NOMO-1 treated with dmso at 0.1 percent for 144 hours (cell line): ENCODE data around the gene PUS7.
A peak's percentile ranks its signal among the peaks of the same experiment; 100 is the strongest.
"Not testable (repeated sequence)": the region's sequence is repeated elsewhere in the genome, so short reads cannot be mapped to it uniquely, and the experiment has no call there.

Experiments used
- DNase-seq: peaks from one replicate; lab custom pipeline; 2025; ENCODE audit not compliant: unreplicated experiment; lab: John Stamatoyannopoulos, UW

PUS7 gene, protein sequence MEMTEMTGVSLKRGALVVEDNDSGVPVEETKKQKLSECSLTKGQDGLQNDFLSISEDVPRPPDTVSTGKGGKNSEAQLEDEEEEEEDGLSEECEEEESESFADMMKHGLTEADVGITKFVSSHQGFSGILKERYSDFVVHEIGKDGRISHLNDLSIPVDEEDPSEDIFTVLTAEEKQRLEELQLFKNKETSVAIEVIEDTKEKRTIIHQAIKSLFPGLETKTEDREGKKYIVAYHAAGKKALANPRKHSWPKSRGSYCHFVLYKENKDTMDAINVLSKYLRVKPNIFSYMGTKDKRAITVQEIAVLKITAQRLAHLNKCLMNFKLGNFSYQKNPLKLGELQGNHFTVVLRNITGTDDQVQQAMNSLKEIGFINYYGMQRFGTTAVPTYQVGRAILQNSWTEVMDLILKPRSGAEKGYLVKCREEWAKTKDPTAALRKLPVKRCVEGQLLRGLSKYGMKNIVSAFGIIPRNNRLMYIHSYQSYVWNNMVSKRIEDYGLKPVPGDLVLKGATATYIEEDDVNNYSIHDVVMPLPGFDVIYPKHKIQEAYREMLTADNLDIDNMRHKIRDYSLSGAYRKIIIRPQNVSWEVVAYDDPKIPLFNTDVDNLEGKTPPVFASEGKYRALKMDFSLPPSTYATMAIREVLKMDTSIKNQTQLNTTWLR

DNA sequence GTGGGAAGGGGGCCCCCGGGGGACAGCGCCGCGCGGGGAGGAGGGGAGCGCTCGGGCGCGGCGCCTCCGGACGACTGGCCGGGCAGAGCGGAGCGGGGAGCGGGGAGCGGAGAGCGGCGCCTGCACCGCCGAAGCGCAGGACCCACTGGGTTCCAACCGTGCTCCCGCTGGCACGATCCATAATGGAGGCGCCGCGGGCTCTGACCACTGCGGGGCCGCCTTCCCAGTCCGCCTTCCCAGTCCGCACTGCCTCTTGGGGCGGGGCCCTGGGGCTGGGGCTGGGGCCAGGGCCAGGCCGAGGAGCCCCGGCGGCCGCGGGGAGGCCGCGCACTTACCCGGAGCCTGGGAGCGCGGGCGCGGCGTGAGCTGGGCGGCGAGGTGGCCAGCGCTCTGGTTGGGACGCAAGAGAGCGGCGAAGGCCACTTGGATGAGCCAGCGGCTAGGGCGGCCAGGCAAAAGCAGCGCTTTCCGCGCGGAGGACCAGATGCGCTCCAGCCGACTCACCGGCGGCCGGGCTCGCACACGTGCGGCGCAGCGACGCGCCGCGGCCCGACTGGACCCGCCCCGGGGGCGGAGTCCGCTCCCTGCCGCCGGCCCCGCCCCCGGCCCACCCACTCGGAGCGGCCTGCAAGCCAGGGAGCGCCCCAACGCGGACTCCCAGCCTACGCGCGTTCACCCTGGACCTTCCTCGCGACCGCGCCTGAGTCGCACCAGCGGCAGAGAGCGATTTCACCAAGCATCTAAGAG is at the start of gene PUS7:
Gene PUS7, minus strand, starts transcription at position 555 of the 747 bp plus-strand sequence. CDS start 13,759 bp downstream, outside the sequence.
- DNase-seq, result peak; percentile 24

DNA sequence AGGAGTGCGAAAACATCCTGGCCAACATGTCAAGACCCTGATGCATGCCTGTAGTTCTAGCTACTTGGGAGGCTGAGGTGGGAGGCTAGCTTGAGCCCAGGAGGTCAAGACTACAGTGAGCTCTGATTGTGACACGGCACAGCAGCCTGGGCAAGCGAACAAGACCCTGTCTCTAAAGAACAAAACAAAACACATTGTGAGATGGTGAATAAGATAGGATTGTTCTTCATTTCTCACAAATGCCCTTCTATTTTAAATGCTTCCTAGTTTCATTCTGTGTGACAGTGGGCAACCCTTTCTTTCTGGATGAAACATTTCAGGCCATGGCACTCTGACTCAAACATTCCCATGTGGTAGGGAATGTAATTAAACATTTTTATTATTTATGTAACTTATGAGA is 45.8 kb upstream of the PUS7 start:
- no peak for DNase-seq

DNA sequence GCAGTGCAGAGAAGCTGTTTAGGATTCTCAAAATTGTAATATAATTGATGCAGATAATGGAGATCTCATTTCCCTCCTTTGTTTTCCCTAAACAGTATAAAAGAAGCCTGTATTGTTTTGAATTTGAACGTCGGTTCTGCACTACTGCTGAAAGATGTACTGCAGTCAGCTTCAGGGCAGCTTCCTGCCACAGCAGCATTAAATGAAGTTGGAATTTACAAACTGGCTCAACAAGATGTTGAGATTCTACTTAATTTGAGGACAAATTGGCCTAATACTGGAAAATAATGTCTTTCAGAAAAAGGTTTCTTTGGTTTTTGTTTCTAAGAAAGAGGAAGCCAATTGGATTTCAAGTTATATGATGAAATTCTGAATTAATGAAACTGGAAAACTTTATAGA is 45.0 kb upstream of the PUS7 start:
- no peak for DNase-seq

DNA sequence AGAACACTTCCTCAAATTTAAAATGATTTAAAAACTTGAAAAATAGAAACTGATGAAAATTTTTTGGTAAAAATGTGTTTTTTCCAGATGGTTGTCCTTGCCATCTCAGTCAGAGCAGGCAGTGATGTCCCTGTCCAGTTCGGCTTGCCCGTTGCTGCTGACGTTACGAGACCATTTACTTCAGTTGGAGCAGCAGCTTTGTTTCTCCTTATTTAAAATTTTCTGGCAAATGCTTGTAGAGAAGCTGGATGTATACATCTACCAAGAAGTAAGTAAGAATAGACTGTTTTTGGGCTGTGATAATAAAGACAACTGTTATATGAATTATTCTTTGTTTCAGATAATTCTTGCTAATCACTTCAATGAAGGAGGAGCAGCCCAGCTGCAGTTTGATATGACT is 43.1 kb upstream of the PUS7 start:
- no peak for DNase-seq

DNA sequence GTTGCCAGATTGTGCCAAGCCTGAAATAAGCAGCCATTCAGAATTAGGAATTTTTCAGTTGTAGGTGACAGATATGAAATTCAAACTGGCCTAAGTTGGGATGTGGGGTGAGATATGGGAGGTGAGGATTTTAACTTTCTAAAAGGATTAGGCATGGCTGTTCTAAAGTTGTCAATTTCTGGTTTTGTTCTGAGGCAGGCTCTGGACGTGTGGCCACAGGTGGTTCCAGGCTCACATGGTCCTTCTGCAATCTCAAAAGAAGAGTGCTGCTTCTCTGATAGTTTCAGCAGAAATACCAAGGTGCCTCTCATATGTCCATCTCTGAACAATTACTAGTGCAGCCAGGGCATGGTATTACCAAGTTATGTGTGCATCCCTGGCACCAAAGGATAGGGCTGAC is 37.9 kb upstream of the PUS7 start:
- no peak for DNase-seq

DNA sequence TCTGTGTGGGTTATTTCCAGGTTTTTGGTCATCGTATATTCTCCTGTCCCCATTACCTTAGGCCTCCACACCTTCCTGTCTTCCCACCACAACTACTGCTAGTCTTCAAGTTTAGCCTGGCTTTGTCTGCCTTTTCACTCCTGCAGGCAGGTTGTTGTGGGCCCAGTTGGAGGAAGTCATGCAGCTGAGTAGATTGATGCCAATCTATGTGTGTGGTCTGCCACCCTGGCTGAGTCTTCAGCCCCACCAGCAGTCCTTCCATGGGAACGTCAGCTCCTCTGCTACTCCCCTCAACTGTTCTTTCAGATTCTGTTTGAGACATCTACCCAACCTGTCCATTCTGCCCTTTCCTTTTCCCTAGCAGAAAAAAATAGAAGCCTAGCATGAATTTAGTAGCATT is 16.3 kb upstream of the PUS7 start:
- no peak for DNase-seq

DNA sequence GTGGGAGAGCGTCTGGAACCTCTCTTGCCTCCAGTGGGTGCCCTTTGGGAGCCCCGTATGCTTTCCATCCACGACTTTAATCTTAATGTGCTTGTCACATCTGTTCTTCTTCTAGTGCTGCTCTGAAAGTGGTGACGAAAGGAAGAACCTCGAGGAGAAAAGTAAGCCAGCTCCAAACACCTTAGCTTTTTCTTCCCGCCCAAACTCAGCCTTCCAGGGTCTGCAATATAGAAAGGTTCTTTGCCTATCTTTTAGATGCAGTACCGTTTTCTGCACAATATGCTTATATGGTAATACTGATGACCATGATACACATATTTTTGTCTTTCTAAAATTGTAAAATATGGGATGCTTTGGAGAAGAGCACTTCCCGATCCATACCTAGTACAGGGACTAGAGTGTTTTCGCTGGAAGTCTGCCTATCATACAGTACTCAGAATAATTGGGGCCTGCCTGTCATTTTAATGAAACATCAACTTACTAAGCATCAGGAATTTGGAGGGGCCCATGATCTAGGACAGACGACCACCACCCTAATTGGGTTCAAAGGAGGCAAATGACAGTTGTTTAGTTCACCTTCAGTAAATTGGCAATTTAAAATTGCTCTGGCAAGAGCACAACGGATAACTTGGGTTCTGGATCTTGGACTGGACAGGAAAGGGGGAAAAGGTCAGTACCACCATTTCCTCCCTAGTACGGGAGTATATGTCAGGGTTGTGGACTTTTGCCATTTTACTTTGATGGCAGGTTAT is 10.8 kb upstream of the PUS7 start:
- no peak for DNase-seq

DNA sequence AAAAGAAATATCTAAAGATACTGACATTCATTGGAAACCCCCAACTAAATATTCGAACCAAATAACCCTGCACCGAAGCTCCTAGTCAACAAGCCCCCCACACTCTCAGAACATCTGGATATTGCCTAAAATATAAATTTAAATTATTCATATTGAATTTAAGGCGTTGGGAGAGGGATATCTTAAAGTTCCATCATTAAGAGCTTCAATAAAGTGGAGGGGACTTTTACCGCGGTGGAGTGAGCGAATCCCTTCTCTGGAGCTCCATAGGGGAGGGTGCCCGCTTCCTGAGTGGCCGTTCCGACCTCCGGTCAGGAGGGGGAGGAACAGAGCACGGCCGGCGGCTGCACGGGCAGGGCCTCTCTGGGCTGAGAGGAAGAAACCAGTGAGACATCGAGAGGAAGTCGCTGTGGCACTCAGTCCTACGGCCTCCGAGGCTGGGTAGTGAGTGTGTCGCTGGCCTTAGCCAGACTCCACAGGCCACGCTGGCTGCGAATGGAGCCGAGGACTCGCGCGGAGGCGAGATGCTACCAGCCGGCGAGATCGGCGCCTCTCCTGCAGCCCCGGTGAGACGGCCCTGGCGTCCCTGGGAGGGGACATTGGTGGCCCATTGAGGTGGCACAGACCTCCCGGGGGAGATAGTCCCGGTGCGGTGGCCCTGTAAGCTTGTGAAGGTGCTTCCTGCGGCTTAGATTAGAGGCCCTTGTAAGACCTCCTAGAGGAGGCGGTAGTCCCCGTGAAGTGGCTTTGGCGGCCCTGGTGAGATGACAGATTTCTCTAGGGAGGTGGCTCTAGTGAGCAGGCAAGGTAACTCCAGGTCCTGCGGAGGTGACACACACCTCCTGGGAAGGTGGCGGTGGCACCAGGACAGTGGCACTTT is 10.0 kb upstream of the PUS7 start, which contains the start of gene RINT1:
Gene RINT1, plus strand, starts transcription at position 410 of the 880 bp plus-strand sequence. Its CDS starts 115 bp downstream, at position 525.
- DNase-seq, result peak; percentile 77

DNA sequence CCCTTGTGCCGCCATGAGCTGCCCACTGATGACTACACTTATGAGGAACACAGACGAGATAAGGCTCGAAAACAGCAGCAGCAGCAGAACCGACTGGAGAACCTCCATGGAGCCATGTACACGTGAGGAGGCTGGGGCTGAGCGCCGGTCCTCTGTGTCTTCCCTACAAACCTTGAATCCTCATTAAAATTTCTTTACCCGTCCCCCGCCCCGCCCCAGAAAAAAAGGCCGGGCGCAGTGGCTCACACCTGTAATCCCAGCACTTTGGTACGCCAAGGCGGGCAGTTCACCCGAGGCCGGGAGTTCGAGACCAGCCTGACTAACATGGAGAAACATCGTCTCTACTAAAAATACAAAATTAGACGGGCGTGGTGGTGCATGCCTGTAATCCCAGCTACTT is 8.5 kb upstream of the PUS7 start:
- no peak for DNase-seq

DNA sequence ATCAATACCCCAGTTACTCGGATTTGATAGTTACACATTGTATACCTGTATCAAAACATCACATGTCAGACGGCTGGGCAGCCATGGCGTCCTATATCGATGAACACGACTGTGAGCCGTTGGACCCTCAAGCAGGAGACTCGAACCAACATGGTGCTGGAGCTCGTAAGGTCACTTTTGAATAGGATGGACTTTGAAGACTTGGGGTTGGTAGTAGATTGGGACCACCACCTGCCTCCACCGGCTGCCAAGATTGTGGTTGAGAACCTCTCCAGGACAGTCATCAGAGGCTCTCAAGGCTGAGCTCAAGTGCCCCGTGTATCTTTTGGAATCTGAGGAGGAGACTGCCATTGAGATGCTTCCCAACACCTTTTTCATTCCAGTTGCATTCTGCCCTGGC is 8.1 kb upstream of the PUS7 start:
- no peak for DNase-seq

DNA sequence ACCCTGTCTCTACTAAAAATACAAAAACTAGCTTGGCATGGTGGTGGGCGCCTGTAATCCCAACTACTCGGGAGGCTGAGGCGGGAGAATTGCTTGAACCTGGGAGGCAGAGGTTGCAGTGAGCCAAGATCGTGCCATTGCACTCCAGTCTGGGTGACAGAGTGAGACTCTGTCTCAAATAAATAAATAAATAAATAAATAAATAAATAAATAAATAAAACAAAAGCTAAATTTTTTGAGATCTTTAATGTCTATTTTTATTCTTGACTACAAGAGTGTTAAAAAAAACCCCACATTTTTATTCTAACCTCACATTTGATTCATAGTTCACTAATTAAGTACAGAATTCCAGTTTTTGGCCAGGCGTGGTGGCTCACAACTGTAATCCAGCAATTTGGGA is 5.7 kb upstream of the PUS7 start:
- not testable (repeated sequence) for DNase-seq

DNA sequence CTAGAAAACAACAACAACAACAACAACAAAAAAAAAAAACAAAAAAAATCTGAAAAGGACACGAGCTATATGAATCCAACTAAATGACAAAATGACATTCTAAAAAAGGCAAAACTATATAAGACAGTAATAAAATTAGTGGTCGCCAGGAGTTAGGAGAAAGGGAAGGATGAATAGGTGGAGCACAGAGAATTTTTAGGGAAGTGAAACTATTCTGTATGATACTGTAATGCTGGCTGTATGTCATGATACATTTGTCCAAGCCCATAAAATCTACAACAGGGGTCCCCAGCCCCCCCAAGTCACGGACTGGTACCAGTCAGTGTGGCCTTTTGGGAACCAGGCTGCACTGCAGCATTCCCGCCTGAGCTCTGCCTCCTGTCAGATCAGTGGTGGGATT is 2.8 kb upstream of the PUS7 start:
- DNase-seq, result no peak

DNA sequence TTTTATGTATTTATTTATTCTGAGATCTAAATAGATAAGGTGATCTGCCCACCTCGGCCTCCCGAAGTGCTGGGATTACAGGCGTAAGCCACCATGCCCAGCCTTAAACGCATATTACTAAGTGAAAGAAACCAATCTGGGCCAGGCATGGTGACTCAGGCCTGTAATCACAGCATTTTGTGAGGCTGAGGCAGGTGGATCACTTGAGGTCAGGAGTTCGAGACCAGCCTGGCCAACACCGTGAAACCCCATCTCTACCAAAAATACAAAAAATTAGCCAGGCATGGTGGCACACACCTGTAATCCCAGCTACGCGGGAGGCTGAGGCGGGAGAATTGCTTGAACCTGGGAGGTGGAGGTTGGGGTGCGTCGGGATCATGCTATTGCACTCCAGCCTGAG is 2.4 kb upstream of the PUS7 start:
- DNase-seq, result not testable (repeated sequence)

DNA sequence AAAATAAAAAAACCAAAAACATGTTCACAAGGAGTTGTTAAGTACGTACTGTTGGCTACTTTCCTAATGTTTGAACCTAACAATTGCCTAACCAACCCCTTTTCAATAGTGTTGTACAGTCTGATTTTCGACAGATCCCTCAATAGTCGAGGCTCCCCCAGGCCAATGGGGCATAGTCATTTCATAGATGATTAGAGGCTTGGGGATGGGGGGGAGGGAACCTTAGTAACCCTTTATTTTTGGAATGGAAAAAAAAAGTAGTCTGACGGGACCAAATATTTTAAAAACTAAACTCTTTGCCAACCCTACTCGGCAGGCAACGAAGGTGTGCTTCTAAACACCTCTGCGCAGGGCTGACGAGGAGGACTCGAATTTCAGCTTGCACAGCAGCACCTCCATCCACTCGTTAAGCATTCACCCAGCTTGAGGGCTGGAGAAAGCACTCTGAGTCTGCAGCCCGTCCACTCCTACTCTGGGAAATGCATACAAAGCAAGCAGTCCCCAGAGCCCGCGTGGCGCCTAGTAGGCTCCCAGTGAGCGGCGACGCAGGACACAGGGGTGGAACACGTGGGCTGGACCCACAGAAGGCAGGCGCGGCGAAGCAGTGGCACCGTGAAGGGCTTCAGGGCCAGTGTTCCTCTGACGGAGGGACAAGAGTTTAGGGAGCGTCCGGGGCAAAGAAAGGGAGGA is 899 bp downstream of the PUS7 start:
- DNase-seq, result no peak

DNA sequence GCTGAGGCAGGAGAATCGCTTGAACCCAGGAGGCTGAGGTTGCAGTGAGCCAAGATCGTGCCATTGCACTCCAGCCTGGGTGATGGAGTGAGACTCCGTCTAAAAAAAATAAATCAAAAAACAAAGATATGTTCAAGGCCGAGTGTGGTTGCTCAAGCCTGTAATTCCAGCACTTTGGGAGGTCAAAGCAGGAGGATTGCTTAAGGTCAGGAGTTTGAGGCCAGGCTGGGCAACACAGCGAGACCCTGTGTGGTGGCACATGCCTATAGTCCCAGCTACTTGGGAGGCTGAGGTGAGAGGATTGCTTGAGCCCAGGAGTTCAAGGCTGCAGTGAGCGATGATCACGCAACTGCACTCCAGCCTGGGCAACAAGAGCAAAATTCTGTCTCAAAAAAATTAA is 1.5 kb downstream of the PUS7 start:
- not testable (repeated sequence) for DNase-seq

DNA sequence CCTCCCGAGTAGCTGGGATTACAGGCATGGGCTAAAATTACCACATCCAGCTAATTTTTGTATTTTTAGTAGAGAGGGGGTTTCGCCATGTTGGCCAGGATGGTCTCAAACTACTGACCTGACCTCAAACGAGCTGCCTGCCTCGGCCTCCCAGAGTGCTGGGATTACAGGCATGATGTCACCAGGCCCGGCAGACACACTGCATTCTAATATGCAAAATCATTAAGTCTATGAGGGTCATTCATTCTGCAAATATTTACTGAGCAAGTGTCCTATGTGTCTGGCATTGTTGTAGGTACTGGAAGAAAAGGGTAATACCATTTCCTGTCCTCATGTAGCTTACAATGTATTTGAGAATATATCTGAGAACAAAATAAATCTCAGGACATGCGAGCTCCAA is 2.7 kb downstream of the PUS7 start:
- DNase-seq, result no peak

DNA sequence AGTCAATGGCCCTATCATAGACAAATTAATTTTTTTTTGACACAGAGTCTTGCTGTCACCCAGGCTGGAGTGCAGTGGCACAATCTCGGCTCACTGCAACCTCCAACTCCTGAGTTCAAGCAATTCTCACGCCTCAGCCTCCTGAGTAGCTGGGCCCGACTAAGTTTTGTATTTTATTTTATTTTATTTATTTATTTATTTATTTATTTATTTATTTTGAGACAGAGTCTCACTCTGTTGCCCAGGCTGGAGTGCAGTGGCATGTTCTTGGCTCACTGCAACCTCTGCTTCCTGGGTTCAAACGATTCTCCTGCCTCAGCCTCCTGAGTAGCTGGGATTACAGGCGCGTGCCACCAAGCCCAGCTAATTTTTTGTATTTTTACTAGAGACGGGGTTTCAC is 6.5 kb downstream of the PUS7 start:
- DNase-seq, result not testable (repeated sequence)

DNA sequence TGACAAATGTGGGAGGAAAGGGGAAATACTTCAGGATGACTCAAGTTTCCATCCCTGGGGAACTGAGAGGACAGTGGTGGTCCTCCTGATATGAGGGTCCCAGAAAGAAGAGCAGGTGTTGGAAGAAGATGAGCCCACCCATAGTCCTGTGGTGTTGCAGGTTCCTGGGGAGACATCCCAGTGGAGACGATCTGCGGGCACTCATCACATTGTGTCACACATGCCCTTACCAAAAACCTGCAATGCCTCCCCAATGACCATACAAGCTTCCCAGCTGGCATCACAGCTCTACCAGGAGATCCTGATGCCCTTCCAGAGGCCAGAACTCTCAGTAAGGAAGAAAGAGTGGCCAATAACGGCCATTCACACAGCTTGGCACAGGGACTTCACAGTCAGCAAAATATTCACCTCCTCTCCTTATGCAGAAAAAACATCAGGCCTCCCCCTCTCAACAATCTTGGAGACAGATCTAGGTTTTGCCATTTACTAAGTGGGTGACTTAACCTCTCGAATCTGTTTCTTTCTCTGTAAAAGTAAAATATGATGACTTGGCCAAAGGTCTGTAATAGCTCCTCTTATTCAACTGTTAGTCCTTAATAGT is 9.0 kb downstream of the PUS7 start:
- DNase-seq, result no peak

DNA sequence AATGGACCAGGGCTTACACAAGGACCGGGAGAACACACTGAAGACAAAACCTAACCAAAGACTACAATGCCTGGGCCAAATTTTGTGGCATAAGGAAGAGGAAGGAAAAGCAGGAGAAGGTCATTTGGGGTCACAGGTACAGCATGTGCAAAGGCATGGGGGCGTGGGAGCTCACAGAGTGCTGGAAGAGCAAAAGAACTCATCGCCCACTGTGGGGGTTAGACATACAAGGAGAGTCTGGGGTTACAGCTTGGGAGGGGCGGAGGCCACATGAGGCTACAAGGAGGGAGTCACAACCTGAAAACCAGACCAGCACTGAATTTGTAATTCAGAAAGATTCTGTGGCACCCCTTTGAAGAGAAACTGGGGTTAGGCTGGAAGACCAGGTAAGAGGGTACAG is 9.7 kb downstream of the PUS7 start:
- no peak for DNase-seq
